Measurements from ENCODE around the gene TM7SF2. TPM values are rescaled to one million over a fixed set of nuclear protein-coding genes. Genes with fewer than 3 reads are reported as not detected.

Gene TM7SF2
- total RNA-seq, 4 donors from 2014 or later = 29.4 to 59.5 (median 42.3) TPM

DNA sequence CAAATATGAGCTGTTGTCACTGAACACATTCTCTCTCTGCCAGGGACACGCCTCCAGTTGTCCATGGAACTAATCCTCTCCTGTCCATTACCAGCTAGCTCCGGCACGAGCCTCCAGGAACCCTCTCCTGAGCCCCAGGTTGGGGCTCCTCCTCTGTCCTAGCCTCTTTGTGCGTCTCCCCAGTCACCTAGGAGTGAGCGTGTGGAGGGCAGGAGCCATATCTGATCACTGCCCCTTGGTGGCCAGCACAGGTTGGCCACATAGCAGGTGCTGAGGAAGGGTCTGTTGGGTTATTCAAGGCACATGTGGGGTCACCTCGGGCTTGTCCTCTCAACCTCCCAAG is 20.2 kb downstream of the TM7SF2 start:
- Histone ChIP-seq H3K27ac (peak overlapping the region in 2 of 4 donors; percentile 51 to 94), H3K27me3 (no peaks in the 10 kb centered on the region), H3K9me3 (no peaks in the 10 kb centered on the region), H3K4me1 (peaks cover 17 to 39% (median 30%) of the 10 kb centered on the region in 4 donors), H3K36me3 (peaks cover 0 to 52% (median 26%) of the 10 kb centered on the region in 4 donors), H3K4me3 (no peak overlapping the region)
- 80% methylated on average over 6 of the region's 6 CpGs; no CpG with 5 or more reads in 1 of the 2 donors for WGBS, 2 donors (ENCODE audit: low coverage in 1 of 2)
- intact Hi-C loops (cut with DNase I; ENCODE audit: low total_unique reads) (no loop called here), in situ Hi-C loops (cut with MboI; ENCODE audit: low pct_ligation_motif_present in 1 of 4, low pct_unique_long_range_greater_than_20kb in 1 of 4, low sequenced_read_pairs in 3 of 4) (loop anchor here in 1 of 4 donors (10.0 kb wide), 1 partner anchor 53 kb away; the partner anchor contains the start of gene CAPN1)
- DNase-seq = no peak
- no peak for TF ChIP-seq POLR2AphosphoS5 (IDR thresholded peaks at IDR 0.05)
- no peak for TF ChIP-seq POLR2A (IDR thresholded peaks at IDR 0.05)
- no peak for TF ChIP-seq EP300 (IDR thresholded peaks at IDR 0.05; ENCODE audit: low read depth)
- TF ChIP-seq, protein P1, sequence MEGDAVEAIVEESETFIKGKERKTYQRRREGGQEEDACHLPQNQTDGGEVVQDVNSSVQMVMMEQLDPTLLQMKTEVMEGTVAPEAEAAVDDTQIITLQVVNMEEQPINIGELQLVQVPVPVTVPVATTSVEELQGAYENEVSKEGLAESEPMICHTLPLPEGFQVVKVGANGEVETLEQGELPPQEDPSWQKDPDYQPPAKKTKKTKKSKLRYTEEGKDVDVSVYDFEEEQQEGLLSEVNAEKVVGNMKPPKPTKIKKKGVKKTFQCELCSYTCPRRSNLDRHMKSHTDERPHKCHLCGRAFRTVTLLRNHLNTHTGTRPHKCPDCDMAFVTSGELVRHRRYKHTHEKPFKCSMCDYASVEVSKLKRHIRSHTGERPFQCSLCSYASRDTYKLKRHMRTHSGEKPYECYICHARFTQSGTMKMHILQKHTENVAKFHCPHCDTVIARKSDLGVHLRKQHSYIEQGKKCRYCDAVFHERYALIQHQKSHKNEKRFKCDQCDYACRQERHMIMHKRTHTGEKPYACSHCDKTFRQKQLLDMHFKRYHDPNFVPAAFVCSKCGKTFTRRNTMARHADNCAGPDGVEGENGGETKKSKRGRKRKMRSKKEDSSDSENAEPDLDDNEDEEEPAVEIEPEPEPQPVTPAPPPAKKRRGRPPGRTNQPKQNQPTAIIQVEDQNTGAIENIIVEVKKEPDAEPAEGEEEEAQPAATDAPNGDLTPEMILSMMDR (IDR thresholded peaks at IDR 0.05) = no peak

DNA sequence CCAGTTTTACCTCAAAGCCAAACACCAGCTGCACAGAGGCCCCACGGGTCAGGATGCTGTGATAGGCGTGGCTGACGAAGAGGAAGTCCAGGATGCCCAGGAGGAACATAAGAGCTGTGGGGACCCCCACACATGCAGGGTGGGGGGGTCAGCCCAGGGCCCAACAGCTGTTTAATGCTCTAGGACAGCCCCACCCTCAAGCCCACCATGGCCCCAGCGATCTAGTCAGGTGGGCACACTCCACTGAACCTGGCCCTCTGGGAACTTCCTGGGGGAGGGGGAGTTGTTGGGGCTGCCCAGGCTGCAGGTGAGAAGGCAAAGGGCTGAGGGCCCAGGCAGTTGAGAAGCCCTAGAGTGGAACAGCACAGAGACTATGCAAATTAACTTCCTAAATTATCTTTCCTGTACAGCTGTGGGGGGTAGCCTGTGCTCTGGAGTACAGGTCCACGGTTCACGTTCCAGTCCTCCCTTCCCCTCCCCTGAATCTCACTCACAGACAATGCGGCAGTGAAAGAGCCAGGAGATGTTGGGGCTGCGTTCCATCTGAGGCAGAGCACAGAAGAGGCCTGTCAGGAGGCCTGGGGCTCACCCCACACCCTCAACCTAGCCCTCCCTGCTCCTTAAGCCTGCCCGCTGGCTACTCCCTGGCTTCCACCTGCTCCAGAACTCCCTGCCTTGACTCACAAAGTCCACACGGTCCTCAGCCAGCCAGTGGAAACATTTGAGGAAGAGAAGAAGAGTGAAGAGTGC is 20.7 kb downstream of the TM7SF2 start:
- peak overlapping the region in 2 of 4 donors; percentile 78 to 82 for H3K4me3 ChIP-seq
- DNase-seq = no peak
- no peaks in the 10 kb centered on the region for H3K27me3 ChIP-seq
- H3K36me3 ChIP-seq = peaks cover 0 to 48% (median 25%) of the 10 kb centered on the region in 4 donors
- peaks cover 17 to 39% (median 31%) of the 10 kb centered on the region in 4 donors for H3K4me1 ChIP-seq
- intact Hi-C loops (cut with DNase I; ENCODE audit: low total_unique reads) = no loop called here
- no peaks in the 10 kb centered on the region for H3K9me3 ChIP-seq
- no peak for TF ChIP-seq EP300 (IDR thresholded peaks at IDR 0.05; ENCODE audit: low read depth)
- TF ChIP-seq, protein P1 (IDR thresholded peaks at IDR 0.05) = no peak
- H3K27ac ChIP-seq = peak overlapping the region; percentile 94 to 97 (median 95)
- 69% methylated on average over 10 of the region's 10 CpGs; no CpG with 5 or more reads in 1 of the 2 donors for WGBS, 2 donors (ENCODE audit: low coverage in 1 of 2)
- in situ Hi-C loops (cut with MboI; ENCODE audit: low pct_ligation_motif_present in 1 of 4, low pct_unique_long_range_greater_than_20kb in 1 of 4, low sequenced_read_pairs in 3 of 4) = loop anchor here in 1 of 4 donors (10.0 kb wide), 1 partner anchor 52 kb away; the partner anchor contains the start of gene CAPN1

DNA sequence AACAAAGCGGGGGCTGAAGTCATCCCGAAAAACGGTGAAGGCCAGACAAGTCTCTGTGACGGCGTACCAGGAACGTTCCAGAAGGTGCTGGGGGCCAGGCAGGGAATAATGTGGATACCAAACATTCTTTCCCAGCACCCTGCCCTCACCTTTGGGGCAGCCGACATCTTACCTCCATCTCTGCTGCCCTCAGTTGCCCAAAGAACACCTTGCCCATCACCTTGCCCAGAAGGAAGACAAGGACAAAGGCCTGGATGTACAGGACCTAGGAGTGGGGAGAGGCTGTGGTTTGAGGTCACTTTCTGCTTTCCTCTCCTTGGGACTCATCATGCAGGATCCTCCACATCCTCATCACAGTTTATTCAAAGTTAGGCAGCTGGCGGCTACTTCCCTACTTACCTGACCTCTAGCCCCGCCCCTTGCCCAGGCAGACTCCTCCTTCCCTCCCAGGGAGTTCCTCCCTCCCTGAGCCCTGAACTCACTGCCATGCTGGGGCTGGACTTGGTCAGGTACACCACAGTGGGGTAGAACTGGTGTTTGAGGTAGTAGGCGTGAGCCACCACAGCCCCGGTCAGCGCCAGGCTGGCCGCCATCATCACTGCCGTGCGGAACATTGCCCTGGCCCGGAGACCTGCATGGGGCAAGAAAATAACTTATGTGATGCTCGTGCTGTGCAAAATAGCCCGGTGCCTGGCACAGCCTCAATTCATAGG is 21.5 kb downstream of the TM7SF2 start:
- WGBS, 2 donors (ENCODE audit: low coverage in 1 of 2) = 32% methylated on average over 18 of the region's 18 CpGs; no CpG with 5 or more reads in 1 of the 2 donors
- Histone ChIP-seq H3K36me3 (peaks cover 0 to 41% (median 21%) of the 10 kb centered on the region in 4 donors), H3K4me1 (peaks cover 17 to 39% (median 31%) of the 10 kb centered on the region in 4 donors), H3K27me3 (no peaks in the 10 kb centered on the region), H3K4me3 (peak overlapping the region; percentile 73 to 82 (median 78)), H3K27ac (peak overlapping the region; percentile 94 to 97 (median 95)), H3K9me3 (no peaks in the 10 kb centered on the region)
- intact Hi-C loops (cut with DNase I; ENCODE audit: low total_unique reads) (no loop called here), in situ Hi-C loops (cut with MboI; ENCODE audit: low pct_ligation_motif_present in 1 of 4, low pct_unique_long_range_greater_than_20kb in 1 of 4, low sequenced_read_pairs in 3 of 4) (loop anchor here in 1 of 4 donors (10.0 kb wide), 1 partner anchor 52 kb away; the partner anchor contains the start of gene CAPN1)
- peak; percentile 92 for DNase-seq
- peak; percentile 15 for TF ChIP-seq POLR2A (IDR thresholded peaks at IDR 0.05)
- TF ChIP-seq EP300 (IDR thresholded peaks at IDR 0.05; ENCODE audit: low read depth) = no peak
- TF ChIP-seq POLR2AphosphoS5 (IDR thresholded peaks at IDR 0.05) = peak; percentile 51 to 76 (median 64)
- TF ChIP-seq, protein P1 (IDR thresholded peaks at IDR 0.05) = no peak

DNA sequence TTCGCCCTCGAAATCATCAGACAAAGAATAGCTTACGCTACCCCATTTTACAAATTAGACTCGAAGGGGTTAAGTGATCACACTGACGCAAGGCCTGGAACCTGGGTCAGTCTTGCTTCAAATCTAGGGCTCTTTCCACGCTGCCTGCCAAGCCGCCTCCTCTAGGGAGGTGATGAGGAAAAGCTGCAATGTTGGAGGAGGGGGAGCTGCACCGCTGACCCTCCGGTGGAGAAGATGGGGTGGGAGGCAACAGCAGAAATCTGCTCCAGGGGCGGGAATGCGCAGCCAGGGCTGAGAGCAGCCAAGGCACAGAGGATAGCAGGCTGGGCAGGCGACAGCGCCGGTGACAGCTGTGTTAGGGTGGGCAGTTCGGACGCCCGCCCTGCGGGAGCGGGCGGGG is 22.1 kb downstream of the TM7SF2 start:
- peaks cover 17 to 39% (median 31%) of the 10 kb centered on the region in 4 donors for H3K4me1 ChIP-seq
- 1% methylated on average over 20 of the region's 20 CpGs; no CpG with 5 or more reads in 1 of the 2 donors for WGBS, 2 donors (ENCODE audit: low coverage in 1 of 2)
- H3K36me3 ChIP-seq = peaks cover 0 to 35% (median 18%) of the 10 kb centered on the region in 4 donors
- H3K9me3 ChIP-seq = no peaks in the 10 kb centered on the region
- DNase-seq = no peak
- peak overlapping the region; percentile 73 to 82 (median 78) for H3K4me3 ChIP-seq
- intact Hi-C loops (cut with DNase I; ENCODE audit: low total_unique reads) = no loop called here
- in situ Hi-C loops (cut with MboI; ENCODE audit: low pct_ligation_motif_present in 1 of 4, low pct_unique_long_range_greater_than_20kb in 1 of 4, low sequenced_read_pairs in 3 of 4) = loop anchor here in 1 of 4 donors (10.0 kb wide), 1 partner anchor 51 kb away; the partner anchor contains the start of gene CAPN1
- H3K27ac ChIP-seq = peak overlapping the region; percentile 94 to 97 (median 95)
- H3K27me3 ChIP-seq = no peaks in the 10 kb centered on the region
- TF ChIP-seq EP300 (IDR thresholded peaks at IDR 0.05; ENCODE audit: low read depth) (no peak), POLR2A (IDR thresholded peaks at IDR 0.05) (no peak), POLR2AphosphoS5 (IDR thresholded peaks at IDR 0.05) (no peak)
- TF ChIP-seq, protein P1 (IDR thresholded peaks at IDR 0.05) = no peak
